SK-N-SH (cell line): ENCODE results near the gene BAIAP2L2.

Source experiments
- CHD2 ChIP-seq: fragments of 150-350 bp; IDR thresholded peaks from 2 replicates; pipeline ENCODE4 v1.6.1; 2018; ENCODE audit warnings: low read length; ENCODE audit not compliant: partially characterized antibody
- CTCF ChIP-seq: fragments of 200-600 bp; sonication (generic); IDR thresholded peaks from 2 replicates; pipeline ENCODE4 v1.6.1; 2017; ENCODE audit warnings: antibody characterized with exemption, mild to moderate bottlenecking, moderate library complexity
- GABPA ChIP-seq: IDR thresholded peaks from 2 replicates; pipeline ENCODE4 v1.4.0; 2012; ENCODE audit warnings: low read depth, mild to moderate bottlenecking
- IRF3 ChIP-seq: fragments of 150-350 bp; IDR thresholded peaks from 2 replicates; pipeline ENCODE4 v1.6.1; 2016; ENCODE audit warnings: mild to moderate bottlenecking, low read depth, low read length
- MXI1 ChIP-seq: IDR thresholded peaks from 2 replicates; pipeline ENCODE4 v1.6.1; 2012; ENCODE audit warnings: mild to moderate bottlenecking, low read depth, low read length, improper control_type of control experiment
- NFIC ChIP-seq: IDR thresholded peaks from 2 replicates; pipeline ENCODE4 v1.4.0; 2012; ENCODE audit warnings: borderline replicate concordance
- POLR2AphosphoS5 ChIP-seq: IDR thresholded peaks from 2 replicates; pipeline ENCODE4 v1.6.1; 2012; ENCODE audit warnings: low read depth, low read length
- RAD21 ChIP-seq: IDR thresholded peaks from 2 replicates; pipeline ENCODE4 v1.6.1; 2012; ENCODE audit warnings: mild to moderate bottlenecking, low read length
- RFX5 ChIP-seq: IDR thresholded peaks from 2 replicates; pipeline ENCODE4 v1.6.1; 2012; ENCODE audit warnings: mild to moderate bottlenecking, improper control_type of control experiment, low read length
- ZBTB33 ChIP-seq: IDR thresholded peaks from 2 replicates; pipeline ENCODE4 v1.4.0; 2012; ENCODE audit warnings: low read depth, borderline replicate concordance
- TF ChIP-seq, protein P1 (sequence below): fragments of 150-350 bp; IDR thresholded peaks from 2 replicates; pipeline ENCODE4 v1.6.1; 2017; ENCODE audit warnings: antibody characterized with exemption, low read length, low read depth, borderline replicate concordance

- TF ChIP-seq CHD2 (no peak), RAD21 (peak; percentile 80), CTCF (peak; percentile 65), ZBTB33 (no peak), GABPA (no peak), NFIC (no peak), RFX5 (no peak), POLR2AphosphoS5 (no peak), MXI1 (no peak), IRF3 (no peak)
- TF ChIP-seq, protein P1, sequence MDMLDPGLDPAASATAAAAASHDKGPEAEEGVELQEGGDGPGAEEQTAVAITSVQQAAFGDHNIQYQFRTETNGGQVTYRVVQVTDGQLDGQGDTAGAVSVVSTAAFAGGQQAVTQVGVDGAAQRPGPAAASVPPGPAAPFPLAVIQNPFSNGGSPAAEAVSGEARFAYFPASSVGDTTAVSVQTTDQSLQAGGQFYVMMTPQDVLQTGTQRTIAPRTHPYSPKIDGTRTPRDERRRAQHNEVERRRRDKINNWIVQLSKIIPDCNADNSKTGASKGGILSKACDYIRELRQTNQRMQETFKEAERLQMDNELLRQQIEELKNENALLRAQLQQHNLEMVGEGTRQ, result no peak
Measured at GRCh38 chr22:38051900-38052862, 58.3 kb downstream of the BAIAP2L2 start.
